Limb (tissue), 2 donors: Measurements from ENCODE around the gene LNPEP.
"Not testable (repeated sequence)": the region's sequence is repeated elsewhere in the genome, so short reads cannot be mapped to it uniquely, and the experiment has no call there.

Source experiments
- DNase-seq, 2 donors: peaks; one replicate each; pipeline ENCODE4 v3.0.0-alpha.2; 2016; ENCODE audit errors: extremely low spot score in 2 of 2

Gene LNPEP

DNA sequence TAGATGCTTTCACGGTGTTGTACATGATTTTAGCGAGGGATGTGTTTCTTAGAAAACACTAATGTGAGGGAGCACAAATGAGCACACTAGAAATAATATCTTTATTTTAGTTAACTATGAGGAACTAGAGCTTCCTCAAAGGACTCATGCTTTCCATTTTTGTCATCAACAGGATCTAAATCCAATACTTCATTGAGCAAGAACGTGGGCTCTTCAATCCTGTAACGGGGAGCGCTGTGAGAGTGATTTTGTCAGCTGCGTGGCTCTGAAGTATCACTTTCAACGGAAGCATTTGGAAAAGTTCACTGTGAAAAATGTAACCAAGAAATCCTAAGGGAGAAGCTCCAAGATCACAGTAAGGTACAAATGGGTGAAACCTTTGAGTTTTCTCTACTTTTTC lies 113.3 kb downstream of the LNPEP start:
- peak in 1 of 2 donors; percentile 36 for DNase-seq

DNA sequence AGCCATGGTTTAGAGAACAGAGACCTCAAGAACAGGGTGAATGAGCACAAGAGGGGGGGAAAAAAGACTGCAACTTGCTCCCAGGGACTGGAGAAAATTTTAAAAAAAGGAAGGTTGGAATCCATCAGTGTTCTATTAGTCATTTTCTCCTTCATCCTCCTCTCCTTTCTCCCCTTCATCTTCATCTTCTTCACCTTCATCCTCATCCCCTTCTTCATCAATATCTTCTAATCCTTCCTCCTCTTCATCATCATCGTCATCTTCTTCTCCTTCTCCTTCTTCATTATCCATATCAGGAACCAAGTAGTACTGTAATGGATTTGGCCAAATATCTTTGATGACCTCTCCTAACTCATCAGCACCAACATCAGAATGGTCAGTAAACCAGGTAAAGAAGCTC lies 120.4 kb downstream of the LNPEP start:
- DNase-seq: no peak

DNA sequence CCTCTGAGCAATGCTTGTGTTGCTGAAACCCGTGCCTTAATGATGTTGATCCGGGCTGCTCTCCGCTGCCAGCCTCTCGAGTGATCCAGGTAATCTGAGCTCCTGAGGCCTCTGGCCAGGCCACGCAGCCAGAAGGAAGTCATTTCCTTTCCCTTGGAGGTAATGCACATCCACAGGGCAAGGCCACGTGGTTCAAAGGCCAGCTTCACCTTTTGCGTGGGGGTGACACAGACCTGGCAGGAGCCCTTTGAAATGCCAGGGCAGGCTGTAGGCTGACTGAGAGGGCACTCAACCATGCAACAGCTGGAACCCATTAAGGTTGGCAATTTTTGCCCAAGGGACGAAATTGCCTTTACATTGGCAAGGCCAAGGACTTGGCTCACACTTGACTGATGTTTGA lies 126.2 kb downstream of the LNPEP start:
- no peak for DNase-seq

DNA sequence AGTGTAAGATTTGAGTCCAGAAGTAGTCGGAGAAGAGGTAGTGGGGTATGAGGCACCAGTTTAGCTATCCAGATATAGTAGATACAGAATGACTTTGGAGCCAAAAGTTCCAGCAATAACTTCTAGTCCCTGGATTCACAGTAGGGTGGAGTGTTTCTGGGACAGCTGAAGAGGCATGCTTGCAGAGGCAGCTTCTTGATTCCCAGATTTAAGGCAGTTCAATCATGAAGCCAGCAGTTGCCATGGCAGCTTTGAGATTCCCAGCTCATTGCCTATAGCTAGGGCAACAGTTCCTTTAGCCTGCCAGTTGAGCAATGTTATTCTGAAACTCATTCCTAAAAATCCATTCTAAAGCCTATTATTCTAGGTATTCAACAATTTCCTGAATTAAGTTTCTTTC lies 127.4 kb downstream of the LNPEP start:
- DNase-seq: no peak

DNA sequence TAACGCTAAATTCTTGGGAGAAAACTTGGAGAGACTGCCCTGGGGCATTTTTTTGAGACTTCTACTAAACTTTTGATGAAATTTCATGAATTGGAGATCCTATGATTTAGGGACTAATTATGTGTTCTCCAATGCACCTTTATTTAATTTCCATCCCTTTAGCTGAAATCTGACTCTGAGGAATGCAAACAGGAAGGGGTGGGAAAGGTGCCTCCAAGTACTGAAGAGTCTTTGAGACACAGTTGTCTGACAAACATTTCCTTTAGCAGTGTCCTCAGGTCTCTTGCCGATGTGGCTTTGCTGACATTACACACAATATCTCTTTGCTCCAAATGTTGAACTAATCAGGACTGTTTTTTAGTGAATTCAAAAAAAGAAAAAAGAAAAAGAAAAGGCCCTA lies 129.6 kb downstream of the LNPEP start:
- no peak for DNase-seq

DNA sequence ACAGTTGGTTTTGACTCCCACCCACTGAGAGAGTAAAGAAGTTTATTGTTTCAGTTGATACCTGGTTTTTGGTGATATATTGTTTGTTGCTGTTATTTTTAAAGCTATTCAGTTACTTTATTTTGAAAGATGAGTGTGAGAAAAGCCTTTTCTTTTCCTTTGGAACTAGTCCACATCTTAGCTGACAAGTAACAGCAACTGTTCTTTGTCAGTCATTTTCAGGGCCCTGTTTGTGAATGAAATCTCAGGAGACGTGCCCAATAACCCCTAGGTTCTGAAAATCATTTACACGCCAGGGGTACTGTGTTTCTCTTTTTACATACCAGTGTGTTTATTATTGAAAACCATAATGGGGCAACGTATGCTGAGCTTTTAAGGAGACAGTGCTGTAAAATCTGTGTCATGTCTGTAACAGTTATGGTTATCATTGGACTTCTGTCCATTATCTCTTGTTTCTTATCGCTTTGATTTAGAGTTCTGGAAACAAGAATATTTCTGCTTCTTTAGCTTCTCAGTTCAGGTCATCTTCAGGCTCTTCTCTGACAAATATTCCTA lies 131.5 kb downstream of the LNPEP start:
- DNase-seq: no peak

DNA sequence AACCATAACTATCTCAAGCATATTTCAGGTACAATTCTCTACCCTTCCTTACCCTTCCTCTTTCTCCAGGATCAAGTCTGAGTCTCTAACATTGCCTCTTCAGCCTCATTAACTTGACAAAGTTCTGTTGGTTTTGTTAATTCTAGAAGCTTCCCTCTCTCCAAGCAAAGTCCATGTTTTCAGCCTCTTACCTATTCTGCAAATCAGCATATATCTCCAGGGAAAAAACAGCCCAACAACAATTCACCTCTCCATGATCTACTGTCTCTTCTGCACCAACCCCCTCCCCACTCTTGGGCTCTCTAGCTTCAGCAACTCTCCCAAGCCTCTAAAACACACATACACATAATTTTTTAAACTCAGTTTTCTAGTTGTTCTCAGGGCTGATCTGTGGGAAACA lies 134.4 kb downstream of the LNPEP start:
- DNase-seq: no peak

DNA sequence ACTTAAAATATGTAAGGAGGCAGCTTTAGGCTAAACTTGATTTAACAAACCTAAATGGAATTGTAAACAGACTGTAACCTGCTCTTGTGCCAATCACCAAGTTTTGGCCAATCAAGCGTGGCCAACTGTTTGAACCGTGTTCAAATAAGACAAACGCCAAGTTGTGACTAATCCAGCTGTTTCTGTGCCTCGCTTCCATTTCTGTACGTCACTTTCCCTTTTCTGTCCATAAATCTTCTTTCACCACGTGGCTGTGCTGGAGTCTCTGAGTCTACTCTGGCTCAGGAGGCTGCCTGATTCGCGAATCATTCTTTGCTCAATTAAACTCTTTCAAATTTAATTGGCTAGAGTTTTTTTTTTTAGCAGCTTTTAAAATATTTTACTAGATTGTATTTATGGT lies 135.2 kb downstream of the LNPEP start:
- peak; percentile 45 to 67 for DNase-seq

DNA sequence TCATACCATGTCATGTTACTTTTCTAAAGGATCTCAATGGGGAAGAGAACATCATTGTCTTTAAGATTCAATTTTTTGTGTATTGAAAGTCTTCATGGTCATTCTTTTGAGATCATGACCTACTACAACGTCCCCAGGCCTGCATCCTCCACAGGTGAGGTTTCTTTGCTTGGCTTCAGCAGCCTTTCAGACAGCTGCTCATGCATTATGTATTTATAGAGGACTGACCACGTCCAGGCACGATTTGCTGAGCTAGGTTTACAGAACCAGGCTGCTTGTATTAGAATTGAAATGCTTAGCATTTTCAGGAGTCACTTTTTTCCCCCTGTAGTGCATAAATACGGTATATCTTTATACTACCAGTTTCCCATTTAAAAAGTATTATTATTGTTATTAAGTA lies 136.1 kb downstream of the LNPEP start:
- no peak for DNase-seq

DNA sequence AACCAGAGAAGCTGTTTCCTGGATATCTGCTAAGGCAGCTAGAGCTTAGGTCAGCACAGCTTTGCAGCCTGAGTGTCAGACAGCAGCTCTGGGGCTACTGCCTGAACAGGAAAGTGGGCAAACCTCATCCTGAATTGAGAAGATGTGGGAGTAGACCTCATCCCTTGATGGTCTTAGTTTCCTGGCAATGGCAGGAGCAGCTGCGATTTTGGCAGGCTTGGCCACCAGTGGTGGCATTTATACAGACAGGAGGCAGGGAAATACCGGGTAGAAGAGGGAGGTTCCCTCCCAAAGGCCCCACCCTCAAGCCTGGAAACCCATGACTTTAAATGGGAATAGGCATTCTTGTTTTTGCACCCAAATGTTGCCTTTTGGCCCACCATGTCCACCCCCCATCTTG lies 136.8 kb downstream of the LNPEP start:
- DNase-seq: no peak

DNA sequence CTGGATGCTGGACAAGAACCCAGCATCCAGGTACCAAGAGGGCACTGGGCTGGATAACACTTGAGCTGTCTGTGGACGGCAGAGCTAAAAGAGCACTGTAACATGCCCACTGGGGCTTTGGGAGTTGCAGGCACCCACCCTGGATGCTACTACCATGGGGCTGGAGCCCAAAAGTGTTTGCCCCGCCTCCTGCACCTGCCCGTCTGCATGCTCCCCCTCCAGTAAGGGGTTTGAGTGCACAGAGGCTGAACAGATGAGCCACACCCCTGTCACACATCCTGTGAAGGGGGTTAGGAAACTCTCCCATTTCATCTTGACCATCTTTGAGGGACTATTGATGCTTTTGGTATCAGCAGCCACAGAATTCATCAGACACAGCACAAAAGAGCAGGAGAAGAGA lies 137.5 kb downstream of the LNPEP start:
- no peak for DNase-seq

DNA sequence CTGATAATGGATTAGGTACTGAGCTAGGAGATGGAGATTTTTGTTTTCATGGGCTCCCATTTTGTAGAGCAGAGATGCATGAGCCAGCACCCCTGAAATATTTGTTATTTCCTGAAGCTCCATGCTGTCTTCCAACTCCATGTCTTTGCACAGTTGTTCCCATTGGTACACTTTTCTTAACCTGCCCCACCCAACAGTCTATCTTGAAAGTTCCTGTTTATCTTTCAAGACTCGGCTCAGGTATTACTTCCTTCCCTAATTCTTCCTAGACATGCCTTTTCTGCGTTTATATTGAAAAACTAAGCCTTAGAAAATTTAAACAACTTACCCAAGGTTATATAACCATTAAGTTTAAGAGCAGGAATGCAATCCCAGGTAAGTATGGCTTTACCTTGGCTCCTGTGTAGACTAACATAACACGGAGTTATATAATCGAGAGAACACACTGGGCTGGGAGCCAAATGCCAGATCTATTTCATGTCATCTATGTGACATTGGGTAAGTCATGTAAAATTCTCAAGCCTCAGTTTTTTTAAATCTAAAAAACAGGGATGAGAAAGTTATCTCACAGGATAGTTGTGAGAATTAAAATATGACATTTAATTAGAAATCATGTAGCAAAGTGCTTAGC lies 139.1 kb downstream of the LNPEP start:
- no peak for DNase-seq

DNA sequence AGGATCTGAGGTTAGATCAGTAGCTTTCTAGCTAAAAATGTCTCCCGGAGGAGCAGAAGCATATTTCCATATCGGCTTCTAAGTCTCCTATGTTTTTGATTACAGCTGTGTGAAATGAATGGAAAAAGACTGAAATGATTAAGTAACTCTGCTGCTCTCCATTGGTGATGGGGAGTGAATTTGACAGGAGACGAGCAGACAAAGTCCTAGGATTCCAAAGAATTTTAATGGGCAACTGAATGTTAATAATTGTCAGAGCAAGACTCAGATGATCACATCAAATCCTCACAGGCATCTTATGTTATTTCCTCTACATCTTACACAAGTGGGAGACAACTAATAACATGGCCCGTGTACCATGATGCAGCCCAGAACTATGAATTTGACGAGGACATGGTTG lies 139.8 kb downstream of the LNPEP start:
- DNase-seq: no peak

DNA sequence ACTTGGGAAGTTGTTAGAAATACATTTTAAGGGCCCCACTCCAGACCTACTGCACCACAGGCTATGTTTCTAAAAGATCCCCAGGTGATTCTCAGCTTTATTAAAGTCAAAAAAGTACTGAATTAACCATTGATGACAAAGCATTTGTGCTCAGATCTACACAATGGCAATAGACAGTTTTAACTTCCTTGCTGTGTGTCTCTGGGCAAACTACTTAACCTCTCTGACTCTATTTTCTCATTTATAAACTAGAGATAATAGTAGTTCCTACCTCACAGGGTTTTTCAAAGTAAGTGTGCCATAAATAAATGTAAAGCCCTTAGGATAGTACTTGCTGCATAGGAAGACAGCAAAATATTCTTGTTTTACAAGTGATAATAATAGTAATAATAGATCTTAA lies 140.2 kb downstream of the LNPEP start:
- no peak for DNase-seq

DNA sequence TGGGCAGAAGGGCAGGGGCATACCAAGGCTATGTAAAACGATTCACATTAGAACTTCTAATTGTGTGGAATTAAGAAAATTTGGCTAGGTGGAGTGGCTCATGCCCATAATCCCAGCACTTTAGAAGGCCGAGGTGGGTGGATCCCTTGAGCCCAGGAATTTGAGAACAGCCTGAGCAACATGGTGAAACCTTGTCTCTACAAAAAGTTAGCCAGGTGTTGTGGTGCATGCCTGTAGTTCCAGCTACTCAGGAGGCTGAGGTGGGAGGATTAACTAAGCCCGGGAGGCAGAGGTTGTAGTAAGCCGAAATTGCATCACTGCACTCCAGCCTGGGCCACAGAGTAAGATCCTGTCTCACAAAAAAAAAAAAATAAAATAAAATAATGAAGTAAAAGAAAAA lies 141.4 kb downstream of the LNPEP start:
- DNase-seq: no peak

DNA sequence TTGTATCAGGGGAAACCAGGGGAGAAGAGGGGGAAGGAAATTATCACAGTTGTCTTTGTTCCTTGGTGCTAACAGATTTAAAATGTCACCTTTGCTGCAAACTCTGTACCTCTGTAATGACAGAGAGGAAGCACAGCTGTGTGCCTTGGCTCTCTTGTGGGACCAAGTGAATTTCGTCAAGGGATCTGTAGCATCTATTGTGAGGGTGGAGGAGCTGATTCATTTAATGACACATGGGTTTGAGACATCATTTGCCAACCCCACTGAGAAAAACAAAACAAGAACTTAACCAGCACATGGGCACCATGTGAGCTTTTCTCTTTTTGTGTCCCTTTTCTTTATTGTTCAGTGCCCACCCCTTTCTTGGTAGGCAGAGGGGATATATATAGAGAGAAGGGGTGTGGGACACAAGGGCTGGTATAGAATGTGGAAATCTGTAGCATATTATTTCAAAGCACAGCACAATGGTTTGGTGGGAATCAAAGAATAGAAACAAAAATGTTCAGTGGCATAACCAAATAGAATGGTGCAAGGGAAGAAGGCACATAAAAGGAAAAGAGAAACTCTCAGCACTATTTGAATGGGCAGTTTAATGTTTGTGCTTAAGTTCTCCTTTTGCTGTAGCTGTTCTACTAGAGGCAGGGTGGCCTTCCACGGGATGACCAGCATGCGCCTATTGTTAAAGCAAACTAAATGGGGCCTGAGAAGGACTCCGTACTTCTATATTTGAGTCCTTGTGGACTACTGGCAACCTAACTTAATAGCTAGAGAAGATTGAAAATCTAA lies 143.3 kb downstream of the LNPEP start:
- DNase-seq: no peak

DNA sequence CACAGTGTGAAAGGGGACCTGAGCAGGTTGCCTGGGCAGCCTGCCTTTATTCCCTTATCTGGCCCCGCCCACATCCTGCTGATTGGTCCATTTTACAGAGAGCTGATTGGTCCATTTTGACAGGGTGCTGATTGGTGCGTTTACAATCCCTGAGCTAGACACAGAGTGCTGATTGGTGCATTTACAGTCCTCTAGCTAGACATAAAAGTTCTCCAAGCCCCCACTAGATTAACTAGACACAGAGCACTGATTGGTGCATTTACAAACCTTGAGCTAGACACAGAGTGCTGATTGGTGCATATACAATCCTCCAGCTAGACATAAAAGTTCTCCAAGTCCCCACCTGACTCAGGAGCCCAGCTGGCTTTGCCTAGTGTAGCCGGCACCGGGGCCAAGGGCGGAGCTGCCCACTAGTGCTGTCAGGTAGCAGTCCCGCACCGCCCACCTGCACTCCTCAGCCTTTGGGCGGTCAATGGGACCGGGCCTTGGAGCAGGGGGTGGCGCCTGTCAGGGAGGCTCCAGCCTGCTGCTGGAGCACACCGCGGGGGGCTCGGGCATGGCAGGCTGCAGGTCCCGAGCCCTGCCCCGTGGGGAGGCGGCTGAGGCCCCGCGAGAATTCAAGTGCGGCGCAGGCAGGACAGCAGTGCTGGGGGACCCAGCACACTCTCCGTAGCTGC lies 149.0 kb downstream of the LNPEP start:
- DNase-seq: not testable (repeated sequence)

DNA sequence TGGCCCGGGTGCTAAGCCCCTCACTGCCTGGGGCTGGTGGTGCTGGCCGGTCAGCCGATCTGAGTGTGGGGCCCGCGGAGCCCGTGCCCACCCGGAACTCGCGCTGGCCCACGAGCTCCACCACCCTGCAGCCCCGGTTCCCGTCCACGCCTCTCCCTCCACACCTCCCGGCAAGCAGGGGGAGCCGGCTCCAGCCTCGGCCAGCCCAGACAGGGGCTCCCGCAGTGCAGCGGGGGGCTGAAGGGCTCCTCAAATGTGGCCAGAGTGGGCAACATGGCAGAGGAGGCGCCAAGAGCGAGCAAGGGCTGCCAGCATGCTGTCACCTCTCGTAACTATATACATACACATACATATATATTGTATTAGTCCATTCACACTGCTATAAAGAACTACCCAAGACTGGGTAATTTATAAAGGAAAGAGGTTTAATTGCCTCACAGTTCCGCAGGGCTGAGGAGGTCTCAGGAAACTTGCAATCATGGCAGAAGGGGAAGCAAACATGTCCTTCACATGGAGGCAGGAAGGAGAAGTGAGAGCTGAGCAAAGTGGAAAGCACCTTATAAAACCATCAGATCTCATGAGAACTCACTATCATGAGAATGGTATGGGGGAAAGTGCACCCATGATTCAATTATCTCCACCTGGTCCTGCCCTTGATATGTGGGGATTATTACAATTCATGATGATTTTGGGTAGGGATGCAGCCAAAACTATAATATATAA lies 149.7 kb downstream of the LNPEP start:
- no peak for DNase-seq
